GM18526 (cell line): ENCODE data around the gene CANT1.

ENCODE experiments used
- POLR2A ChIP-seq: IDR thresholded peaks from 3 replicates; pipeline ENCODE4 v1.6.1; 2011; ENCODE audit not compliant: insufficient read length; ENCODE audit errors: extremely low read depth

CANT1 gene

DNA sequence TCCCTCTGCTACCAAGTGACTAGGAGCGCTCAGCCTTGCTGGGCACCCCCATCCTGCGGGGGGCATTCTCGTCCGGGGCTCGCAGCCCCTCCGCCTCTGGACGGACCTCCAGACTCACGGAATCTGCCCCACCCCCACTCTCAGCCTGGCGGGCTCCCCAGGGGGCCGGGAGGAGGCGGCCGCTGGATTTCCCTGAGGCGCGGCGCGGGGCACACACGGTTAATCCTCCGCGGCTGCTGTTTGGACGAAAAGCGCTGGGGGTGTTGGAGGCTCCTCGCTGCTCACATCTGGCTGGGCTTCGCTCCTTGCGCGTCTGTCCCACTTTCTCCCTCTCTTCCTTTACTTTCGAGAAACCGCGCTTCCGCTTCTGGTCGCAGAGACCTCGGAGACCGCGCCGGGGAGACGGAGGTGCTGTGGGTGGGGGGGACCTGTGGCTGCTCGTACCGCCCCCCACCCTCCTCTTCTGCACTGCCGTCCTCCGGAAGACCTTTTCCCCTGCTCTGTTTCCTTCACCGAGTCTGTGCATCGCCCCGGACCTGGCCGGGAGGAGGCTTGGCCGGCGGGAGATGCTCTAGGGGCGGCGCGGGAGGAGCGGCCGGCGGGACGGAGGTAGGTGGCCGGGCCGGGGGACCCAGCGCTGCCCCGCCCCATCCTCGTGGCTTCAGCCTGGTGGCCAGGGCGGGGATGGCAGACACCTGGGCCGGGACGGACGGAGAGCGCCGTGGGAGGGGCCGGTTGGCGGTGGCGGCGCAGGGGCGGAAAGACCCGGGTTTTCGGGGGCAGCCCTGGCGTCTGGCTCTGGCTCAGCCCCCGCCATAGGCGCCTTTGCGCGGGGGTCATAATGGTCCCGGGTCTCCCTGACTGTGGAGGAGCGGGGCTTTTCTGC, 14.6 kb upstream of the CANT1 start, which contains the start of gene C1QTNF1:
Gene C1QTNF1 (plus strand): TSS at position 284 of the 886 bp plus-strand sequence. CDS start 19,800 bp downstream, outside the sequence.
- TF ChIP-seq POLR2A = no peak

DNA sequence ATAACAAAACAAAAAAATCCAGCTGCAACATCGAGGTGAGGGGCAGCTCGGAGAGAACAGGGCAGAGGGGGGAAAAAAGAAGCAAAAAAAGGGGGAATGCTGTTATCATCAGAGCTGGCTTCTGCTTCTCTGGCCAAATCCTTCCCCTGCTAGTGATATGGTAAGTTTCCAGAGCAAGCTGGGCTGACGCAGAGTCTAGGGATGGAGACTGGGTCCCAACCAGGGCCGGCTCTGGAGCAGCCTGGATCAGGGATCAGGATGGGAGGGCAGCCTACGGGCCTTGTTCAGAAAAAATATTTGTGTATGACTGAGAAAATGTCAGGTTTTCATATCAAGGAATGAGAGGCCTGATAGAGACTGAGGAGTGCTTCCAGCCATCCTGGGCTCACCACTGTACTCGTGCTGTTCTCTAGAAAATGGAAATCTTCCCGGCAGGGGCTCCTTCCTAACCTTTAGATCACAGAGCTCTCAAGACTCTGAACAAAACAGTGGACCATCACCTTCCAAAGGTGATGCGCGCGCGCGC, 13.7 kb upstream of the CANT1 start:
- no peak for TF ChIP-seq POLR2A

DNA sequence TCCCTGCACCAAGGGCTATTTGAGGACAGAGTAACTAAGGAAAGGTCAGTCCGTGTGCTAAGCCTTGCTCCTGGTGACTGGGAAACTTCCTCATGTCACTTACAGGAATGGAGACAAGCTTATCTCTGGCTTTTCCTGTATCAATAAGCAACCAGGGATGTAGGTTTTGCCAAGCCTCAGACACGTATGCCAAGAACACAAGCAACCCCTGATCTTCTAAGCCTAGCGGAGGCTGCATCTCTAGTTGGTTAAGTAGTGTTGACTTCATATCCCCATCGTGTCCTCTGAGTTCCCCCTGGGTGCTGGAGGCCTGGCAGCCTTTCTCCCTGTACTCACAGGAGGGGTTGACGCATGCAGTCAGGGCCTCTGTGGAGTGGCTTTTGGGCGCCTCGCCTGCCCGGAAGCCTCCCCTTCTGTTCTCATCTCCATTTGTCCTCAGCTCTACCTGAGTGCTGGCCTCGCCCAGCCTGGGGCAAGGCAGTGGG, 13.0 kb upstream of the CANT1 start:
- no peak for TF ChIP-seq POLR2A

DNA sequence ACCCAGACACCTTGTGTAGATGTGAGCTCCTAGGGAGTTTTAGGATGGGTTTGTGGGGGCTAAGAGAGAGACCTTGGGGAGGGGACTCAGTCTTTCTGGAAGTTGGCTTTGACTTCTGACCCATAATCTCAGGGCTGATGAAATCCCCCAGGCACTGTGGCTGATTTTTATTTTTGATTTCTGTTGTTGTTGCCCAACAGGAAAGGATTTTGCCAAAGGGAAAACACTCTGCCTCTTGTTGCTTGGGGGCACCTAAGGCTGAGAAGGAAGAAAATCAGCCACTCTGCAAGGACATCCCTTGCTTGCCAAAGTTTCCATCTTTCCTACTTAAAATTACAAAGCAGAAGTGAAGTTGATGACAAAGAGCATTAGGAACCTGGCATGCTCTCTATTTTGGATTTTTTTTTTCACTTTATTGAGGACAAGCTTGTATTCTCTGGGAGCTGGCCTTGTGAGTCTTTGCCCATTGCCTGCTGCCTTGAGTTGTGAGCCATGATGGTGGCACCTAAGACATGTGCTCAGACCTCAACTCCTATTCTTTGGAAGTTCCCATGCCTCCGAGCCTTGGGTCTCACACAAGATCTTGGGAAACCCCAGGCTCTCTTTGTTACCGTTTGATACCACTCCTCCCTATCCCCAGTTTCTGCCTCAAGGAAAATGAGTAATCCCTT, 11.2 kb upstream of the CANT1 start:
- TF ChIP-seq POLR2A = no peak

DNA sequence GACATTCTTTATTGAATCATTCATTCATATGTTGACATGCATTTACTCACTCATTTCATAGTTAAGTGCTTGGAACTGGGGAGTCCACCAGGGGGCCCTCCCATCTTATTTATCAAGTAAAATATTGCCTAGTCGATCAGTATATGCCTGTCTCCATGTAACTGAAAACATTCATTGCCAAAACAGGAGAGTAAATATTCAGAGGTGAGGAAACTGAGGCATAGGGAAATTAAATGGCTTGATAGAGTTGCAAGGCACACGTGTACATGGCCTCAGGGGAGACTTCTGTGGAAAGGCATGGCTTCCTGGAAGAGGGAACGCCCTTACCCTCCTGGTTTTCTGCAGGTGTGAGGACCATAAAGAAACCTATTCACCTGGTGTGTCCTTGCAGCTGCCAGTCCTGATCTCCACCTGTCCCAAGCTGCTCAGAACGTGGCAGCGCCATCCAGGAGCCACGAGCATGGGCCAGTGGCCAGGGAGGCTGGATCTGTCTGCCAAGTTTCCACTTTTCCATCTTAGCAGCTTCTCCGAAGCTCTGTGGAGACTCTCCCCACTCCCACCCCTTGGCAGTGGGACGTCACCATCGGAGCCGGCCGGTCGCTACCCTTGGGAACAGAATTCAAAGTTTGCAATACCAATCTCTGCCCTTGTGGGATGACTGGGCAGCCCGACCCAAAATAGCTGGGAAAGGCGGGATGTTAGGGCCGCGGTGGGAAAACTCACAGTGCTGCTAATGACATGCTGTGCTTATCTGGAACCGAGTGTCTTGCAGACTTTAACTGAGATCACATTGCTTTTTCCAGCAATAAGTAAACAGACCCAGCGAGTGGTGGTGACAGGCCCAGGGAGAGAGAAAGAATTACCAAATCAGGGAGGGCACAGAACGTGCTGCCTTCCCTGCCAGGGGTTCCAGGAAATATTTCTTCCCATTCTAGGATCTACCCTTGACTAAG, 10.3 kb upstream of the CANT1 start:
- TF ChIP-seq POLR2A = no peak

DNA sequence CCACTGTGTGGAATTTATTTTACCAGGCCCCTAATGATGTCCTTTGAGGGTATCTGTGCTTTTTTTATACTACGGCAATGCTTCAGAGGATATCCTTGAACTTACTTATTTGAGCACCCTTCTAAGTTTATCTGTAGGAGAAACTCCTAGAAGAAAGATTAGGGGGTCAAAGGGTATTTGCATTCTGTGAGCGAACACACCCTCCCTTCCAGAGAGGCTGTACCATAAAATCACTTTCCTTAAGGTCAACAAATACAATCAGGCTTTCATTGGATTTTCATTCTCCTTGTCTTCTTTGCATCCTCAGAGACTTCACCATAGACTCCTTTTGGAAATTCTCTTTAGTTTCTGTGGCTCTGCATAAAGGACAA, 9.7 kb upstream of the CANT1 start:
- TF ChIP-seq POLR2A = no peak

DNA sequence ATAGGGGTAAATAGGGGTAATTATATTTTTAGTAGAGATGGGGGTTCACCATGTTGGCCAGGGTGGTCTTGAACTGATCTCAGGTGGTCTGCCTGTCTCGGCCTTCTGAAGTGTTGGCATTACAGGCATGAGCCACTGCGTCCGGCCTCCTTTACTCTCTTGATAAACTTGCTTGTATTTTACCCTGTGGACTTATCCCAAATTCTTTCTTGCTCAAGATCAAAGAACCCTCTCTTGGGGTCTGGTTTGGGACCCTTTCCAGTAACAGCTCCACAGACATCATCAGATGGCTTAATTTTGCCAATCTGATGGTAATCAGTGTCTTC, 8.8 kb upstream of the CANT1 start:
- no peak for TF ChIP-seq POLR2A

DNA sequence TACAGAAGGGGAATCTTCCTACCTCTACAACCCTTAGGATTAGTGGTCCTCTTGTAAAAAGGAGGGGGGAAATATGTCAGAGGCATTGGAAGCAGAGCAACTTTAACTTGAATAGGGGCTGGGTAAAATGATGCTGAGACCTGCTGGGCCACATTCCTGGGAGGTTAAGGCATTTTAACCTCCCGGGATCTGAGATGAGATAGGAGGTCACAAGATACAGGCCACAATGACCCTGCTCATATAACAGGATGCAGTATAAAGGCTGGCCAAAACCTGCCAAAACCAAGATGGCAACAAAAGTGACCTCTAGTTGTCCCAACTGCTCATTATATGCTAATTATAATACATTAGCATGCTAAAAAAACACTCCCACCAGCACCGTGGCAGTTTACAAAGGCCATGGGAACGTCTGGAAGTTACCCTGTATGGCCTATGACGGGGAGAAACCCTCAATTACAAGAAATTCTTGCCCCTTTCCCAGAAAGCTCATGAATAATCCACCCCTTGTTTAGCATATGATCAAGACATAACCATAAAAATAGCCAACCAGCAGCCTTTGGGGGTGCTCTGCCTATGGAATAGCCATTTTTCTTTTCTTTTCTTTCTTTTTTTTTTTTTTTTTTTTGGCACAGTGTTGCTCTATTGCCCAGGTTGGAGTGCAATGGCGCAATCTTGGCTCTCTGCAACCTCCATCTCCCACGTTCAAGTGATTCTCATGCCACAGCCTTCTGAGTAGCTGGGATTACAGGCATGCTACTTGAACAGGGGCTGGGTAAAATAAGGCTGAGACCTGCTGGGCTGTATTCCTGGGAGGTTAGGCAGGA, 8.2 kb upstream of the CANT1 start:
- no peak for TF ChIP-seq POLR2A

DNA sequence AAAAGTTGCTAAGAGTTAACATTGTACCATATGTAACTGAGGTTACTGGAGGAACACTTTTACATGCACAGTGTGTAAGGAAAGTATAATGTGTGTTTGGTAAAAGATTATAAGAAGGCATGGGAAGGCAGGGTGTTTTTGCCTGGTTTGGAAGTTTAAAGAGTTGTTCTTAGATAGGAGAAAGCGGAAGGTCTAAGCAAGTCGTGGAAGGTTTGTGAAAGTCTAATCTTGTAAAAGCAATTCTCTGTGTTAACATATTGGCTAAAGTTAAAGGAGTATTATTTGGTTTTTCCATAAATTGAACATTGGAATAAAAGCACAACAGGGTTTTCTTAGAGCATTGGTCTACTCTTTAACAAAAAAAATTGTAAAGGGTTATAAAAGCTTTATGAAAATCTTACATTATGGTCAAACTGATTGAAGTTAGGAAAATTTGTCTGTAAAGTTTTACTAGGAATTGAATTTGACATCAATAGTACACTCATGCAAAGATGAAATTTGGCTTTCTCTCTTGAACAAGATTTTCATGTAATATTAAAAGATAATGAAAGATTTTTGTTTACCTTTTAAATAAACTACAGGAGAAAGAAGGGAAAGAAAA, 4.7 kb upstream of the CANT1 start:
- TF ChIP-seq POLR2A = no peak

DNA sequence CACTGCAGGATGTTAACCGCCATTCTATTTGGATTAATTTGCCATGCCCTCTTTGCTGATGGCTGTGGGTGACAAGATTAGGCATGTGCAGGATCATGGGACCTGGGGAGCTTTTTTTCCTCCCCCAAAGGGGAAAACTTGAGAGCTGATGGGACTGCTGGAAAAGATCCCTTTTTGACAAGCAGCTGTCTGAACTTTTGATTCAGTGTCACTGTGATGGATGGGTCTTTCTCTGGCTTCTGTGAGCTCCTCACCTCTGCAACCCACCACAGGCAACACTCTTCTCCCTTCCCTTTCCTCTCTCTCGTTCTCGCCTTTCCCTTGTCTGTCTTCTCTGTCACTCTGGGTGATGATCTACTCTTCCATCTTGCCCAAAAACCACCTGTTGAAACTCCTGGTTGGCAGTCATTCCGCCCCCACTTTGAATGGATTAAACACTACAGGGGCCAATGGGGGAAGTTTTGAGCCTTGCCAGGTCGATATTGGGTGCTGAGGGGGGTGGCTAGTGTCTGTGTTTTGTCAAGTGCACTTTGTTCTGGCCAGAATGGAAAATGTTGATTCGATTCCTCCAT, 3.1 kb upstream of the CANT1 start:
- TF ChIP-seq POLR2A = no peak

DNA sequence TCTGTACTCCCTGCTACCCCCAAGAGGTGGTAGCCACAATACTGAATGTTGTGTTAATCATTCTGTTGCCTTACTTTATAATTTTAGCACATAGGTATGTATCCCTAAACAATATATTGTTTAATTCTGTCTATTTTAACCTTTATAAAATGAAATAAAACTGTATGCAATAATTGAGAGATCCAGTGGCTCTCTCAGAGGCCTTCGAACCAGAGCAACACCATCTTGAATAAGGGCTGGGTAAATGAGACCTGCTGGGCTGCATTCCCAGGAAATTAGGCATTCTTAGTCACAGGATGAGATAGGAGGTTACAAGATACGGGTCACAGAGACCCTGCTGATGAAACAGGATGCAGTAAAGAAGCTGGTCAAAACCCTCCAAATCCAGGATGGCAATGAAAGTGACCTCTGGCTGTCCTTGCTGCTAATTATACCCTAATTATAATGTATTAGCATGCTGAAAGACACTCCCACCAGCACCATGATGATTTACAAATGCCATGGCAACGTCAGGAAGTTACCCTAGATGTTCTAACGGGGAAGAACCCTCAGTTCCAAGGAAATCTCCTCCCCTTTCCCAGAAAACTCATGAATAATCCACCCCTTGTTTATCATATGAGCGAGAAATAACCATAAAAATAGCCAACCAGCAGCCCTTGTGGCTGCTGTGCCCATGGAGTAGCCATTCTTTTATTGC, 2.0 kb upstream of the CANT1 start:
- no peak for TF ChIP-seq POLR2A

DNA sequence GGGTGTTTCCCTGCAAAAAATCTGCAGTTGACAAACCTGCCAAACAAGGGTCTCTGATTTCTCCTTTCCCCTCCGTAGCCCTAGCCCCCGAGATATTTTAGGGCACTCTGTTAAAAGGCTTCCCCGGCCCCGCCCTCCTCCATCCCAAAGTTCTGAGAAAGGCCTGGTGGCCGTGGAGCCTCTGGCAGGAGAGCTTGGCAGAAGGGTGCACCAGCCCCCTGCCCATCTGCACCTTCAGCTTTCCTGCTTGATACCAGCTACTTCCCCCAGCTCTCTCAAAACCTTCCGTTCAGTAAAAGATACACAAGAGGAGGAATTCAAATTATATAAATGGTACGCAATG, 711 bp upstream of the CANT1 start:
- no peak for TF ChIP-seq POLR2A
